GM12875 (cell line): ENCODE measurements around the gene EIF3L.

Experiments
- H3K4me3 ChIP-seq: one replicate; pipeline ENCODE4 v1.5.1; 2011; ENCODE audit warnings: low read depth, low read length, control low read depth
- TF ChIP-seq, protein P1 (sequence below): IDR thresholded peaks from 2 replicates; pipeline ENCODE4 v1.5.1; 2011; ENCODE audit warnings: low read depth, mild to moderate bottlenecking, control low read depth, inconsistent platforms, low read length, moderate library complexity, borderline replicate concordance; ENCODE audit not compliant: insufficient read depth

EIF3L gene

DNA sequence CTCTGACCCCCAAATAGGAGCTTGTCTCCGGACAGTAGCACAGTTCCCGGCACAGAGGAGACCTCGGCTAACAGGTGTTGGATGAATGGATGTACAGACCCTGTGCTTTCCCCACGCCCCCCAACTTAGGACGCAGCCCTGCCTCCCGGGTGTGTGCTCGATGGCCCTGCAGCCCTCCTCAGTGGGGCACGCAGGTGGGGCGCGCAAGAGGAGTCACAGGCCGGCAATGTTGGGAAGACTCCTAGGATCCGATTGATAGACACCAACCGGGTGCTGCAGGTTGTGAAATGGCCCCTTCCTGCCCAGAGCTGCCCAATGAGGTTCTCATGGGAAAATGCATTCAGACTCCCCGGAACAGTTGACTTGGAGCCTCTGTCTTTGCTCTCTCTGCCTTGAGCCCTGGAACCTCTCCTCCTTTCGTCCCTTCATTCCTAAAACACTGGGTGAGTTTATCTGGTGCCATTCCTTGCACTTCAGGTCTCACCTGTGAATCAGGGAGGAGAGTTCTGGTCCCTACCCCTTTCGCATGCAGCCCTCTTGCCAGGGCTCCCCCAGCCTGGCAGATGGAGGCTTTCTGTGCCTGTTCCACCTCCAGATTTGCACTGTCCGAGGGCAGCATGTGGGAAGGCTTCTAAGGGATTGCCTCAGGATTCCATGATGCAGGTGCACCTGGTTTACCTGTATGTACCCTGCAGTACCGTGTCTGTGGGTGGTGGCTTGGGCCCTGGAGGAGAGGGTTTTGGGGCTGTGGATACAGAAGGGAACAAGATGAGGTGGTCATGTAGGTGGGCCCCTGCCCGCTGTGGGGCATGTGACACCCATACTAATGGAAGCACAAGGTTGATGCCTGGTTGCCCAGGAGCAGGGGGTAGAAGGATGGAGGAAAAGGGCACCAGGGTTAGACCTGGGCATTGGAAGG lies 58.1 kb downstream of the EIF3L start:
- TF ChIP-seq, protein P1, sequence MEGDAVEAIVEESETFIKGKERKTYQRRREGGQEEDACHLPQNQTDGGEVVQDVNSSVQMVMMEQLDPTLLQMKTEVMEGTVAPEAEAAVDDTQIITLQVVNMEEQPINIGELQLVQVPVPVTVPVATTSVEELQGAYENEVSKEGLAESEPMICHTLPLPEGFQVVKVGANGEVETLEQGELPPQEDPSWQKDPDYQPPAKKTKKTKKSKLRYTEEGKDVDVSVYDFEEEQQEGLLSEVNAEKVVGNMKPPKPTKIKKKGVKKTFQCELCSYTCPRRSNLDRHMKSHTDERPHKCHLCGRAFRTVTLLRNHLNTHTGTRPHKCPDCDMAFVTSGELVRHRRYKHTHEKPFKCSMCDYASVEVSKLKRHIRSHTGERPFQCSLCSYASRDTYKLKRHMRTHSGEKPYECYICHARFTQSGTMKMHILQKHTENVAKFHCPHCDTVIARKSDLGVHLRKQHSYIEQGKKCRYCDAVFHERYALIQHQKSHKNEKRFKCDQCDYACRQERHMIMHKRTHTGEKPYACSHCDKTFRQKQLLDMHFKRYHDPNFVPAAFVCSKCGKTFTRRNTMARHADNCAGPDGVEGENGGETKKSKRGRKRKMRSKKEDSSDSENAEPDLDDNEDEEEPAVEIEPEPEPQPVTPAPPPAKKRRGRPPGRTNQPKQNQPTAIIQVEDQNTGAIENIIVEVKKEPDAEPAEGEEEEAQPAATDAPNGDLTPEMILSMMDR: no peak
- peak overlapping the region; percentile 61 for H3K4me3 ChIP-seq

DNA sequence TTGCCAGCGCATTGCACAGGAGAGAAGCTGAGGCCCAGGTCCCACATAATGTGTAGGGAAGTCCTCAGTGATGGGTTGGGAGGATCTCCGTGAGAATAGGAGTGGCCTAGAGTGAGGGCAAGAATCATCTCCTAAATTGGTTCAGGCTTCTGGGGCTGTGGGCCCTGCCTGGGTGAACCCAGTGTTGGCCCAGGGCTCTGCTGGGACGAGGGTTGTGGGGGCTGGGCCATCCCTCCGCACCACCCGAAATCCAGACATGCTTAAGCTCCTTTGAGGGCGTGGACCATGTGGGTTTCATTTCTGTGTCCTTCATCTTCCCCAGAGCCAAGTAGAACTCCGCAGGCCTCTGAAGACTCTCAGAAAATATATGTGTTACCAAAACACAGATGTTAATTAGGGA lies 60.5 kb downstream of the EIF3L start:
- H3K4me3 ChIP-seq: no peak overlapping the region
- TF ChIP-seq, protein P1: no peak

DNA sequence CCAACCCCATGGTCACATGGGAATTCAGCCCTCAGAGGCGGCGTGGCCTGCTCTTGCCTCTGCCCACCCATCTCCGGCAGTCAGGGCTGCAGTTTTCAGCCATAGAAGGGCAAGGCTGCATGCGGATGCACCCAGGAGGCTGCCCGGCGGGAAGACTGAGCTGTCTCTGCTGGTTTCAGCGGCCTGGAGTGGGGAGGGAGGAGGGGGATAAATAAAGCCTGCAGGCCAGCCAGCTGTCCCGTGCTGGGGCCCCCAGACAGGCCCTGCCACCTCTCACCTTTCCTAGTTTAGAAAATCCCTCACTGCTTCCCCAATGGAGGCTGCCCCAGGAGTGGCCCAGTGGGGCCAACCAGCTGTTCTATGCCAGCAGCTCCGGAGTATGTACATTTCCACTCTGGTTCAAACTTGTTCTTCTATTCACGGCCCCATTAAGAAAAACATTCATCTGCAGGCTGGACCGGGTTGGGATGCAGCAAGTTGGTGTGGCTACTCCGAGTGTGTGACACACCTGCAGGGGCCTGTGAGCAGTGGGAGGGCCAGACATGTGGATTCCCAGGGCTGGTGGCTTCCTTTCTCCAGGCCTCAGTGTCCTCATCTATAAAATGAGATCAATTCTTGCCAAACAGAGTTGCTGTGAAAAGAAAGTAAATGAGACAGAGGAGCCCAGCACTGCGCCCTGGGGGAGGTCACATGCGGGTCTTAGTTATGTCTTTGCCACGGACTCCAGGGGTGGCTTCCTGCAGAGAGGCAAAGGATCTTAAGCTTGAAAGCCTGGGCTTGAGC lies 61.9 kb downstream of the EIF3L start:
- no peak overlapping the region for H3K4me3 ChIP-seq
- TF ChIP-seq, protein P1: no peak

DNA sequence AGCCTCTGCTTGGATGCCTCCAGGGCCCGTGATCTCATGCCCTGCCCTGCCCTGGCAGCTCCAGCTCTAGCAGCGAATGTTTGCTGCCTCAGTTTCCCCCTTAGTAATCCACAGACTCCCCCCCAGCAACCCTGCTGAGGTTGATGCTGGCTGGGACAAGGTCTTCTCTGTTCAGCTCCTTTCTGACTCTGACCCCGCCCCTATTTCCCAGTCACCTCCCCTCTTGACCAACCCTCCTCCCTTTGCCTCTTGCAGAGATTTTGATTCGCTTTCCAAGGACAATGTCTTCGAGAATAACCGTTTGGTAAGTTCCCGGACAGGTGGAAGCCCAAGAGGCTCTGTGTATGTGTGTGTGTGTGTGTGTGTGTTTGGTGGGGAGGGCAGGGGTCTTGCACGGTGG lies 62.5 kb downstream of the EIF3L start:
- no peak overlapping the region for H3K4me3 ChIP-seq
- TF ChIP-seq, protein P1: no peak

DNA sequence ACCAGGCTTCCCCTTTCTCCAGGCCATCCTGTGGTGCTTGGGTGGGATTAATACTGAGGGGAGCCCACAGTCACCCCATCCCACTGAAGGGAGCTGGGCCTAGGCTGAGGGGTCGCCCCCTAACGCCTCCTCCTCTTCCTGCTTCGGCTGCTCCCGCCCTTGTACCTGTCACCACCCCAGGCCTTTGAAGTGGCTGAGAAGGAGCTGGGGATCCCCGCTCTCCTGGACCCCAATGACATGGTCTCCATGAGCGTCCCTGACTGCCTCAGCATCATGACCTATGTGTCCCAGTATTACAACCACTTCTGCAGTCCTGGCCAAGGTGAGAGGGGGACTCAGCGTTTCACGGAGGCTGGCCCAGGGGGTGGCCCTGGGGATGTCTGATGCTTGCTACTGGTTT lies 63.0 kb downstream of the EIF3L start:
- TF ChIP-seq, protein P1: no peak
- H3K4me3 ChIP-seq: no peak overlapping the region

DNA sequence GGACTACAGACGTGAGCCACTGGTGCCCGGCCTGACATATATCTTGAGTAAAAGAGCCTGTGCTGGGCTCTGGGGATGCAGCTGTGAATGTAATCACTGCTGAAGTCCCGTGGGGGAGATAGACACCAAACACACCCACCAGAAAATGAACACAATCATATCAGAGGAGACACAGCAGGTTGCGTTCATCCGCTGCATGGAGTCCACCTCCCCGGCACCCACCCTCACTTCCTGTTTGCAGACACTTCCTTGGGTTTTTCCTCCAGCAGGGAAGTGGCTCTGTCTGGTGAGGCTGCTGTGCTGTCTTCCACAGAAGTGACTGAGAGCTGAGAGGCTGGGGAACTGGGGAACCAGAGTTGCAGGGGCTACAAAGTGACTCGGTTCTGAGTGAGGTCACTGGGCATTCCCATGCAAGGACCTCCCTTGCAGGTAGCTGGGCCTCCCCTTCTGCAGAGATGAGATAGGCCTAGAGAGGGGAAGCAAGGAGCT lies 64.1 kb downstream of the EIF3L start:
- H3K4me3 ChIP-seq: no peak overlapping the region
- TF ChIP-seq, protein P1: no peak
